GM12878 (cell line): ENCODE data around the gene C11orf98. TPM values are rescaled to one million over a fixed set of nuclear protein-coding genes. Genes with fewer than 3 reads are reported as not detected.

ENCODE experiments used
- BRCA1 ChIP-seq: IDR thresholded peaks from 2 replicates; pipeline ENCODE4 v1.6.1; 2011; ENCODE audit warnings: low read depth, low read length, improper control_type of control experiment
- EP300 ChIP-seq, 2 experiments: fragments of 150-350 bp in 1 of 2; IDR thresholded peaks; 2 replicates each; pipeline ENCODE4 v1.6.1; 2011 to 2012; ENCODE audit warnings: low read depth in 2 of 2, low read length in 2 of 2, borderline replicate concordance in 1 of 2, improper control_type of control experiment in 1 of 2, inconsistent platforms in 1 of 2; ENCODE audit not compliant: control insufficient read depth in 1 of 2
- IKZF2 ChIP-seq, 2 experiments: fragments of 450-650 bp; IDR thresholded peaks; 2 replicates each; pipeline ENCODE4 v1.6.1; 2017; ENCODE audit warnings: mild to moderate bottlenecking in 2 of 2, moderate library complexity in 2 of 2
- MEF2A ChIP-seq: IDR thresholded peaks from 2 replicates; pipeline ENCODE4 v1.6.1; 2011; ENCODE audit warnings: low read depth, mild to moderate bottlenecking, low read length, moderate library complexity; ENCODE audit not compliant: insufficient read depth
- RAD21 ChIP-seq: IDR thresholded peaks from 2 replicates; pipeline ENCODE4 v1.6.1; 2011; ENCODE audit warnings: mild to moderate bottlenecking, low read depth, low read length, moderate library complexity; ENCODE audit not compliant: insufficient read depth
- TAF1 ChIP-seq: IDR thresholded peaks from 2 replicates; pipeline ENCODE4 v1.6.1; 2011; ENCODE audit warnings: mild to moderate bottlenecking, low read depth, low read length, borderline replicate concordance
- WRNIP1 ChIP-seq: IDR thresholded peaks from 2 replicates; pipeline ENCODE4 v1.6.1; 2011; ENCODE audit warnings: low read depth, low read length, improper control_type of control experiment, borderline replicate concordance
- YY1 ChIP-seq: IDR thresholded peaks from 2 replicates; pipeline ENCODE4 v1.6.1; 2011; ENCODE audit warnings: low read depth, mild to moderate bottlenecking, low read length
- ZBTB40 ChIP-seq: fragments of 450-650 bp; IDR thresholded peaks from 2 replicates; pipeline ENCODE4 v1.6.1; 2016; ENCODE audit warnings: mild to moderate bottlenecking, moderate library complexity, borderline replicate concordance
- ZNF274 ChIP-seq: IDR thresholded peaks from one replicate; pipeline ENCODE4 v1.8.0; 2011; ENCODE audit not compliant: insufficient read length, insufficient read depth
- polyA plus RNA-seq, 11 experiments: library from polyadenylated mRNA; depleted of rRNA in 4 of 11; unstranded in 6 of 11; stranded (reverse) in 5 of 11; fragments of >200 nt; fragmentation: Nextera tagmentation in 4 of 11; fragmentation: Illumina TruSeq in 1 of 11; extraction: Ambion mirVana in 4 of 11; extraction: Trizol in 1 of 11; gene quantifications; 1 replicate in 1 of 11; 2 replicates in 10 of 11; pipeline versions ENCODE4 v1.2.1 to v1.2.3, GENCODE V29; 2011 to 2016; ENCODE audit warnings: inconsistent platforms in 2 of 11, missing spikeins in 2 of 11, low read depth in 1 of 11
- total RNA-seq, 4 experiments: library from RNA; depleted of rRNA in 3 of 4; stranded (reverse); fragments of >200 nt in 3 of 4; fragmentation: Illumina TruSeq in 1 of 4; extraction: Trizol in 1 of 4; gene quantifications; 2 replicates each; pipeline versions ENCODE4 v1.2.1 to v1.2.3, GENCODE V29; 2013 to 2021
- TF ChIP-seq, protein P1 (sequence below): fragments of 150-350 bp; IDR thresholded peaks from 2 replicates; pipeline ENCODE4 v1.6.1; 2016; ENCODE audit warnings: low read depth, low read length
- TF ChIP-seq, protein P2 (sequence below): fragments of 450-650 bp; formaldehyde crosslinking; IDR thresholded peaks from 2 replicates; pipeline ENCODE4 v1.4.0; 2020; ENCODE audit warnings: mild to moderate bottlenecking, moderate library complexity
- TF ChIP-seq, protein P3 (sequence below): fragments of 450-650 bp; IDR thresholded peaks from 2 replicates; pipeline ENCODE4 v1.6.1; 2018; ENCODE audit warnings: mild to moderate bottlenecking, low read depth, moderate library complexity; ENCODE audit not compliant: partially characterized antibody

Gene C11orf98
- total and polyA plus RNA-seq, 10 of the 15 experiments (the other 5 are each of a cell fraction or from before 2014, with no cell fraction given), result 62.5 to 270 (median 162) TPM

GRCh38 chr11:62645946-62646824 is 18.8 kb downstream of the C11orf98 start, which contains the start of gene GANAB (continued):
- TF ChIP-seq ZBTB40 (peak; percentile 68; the same call in 1 of the 2 replicates), BRCA1 (no peak), WRNIP1 (no peak), RAD21 (no peak), TAF1 (peak; percentile 94), IKZF2 (IDR thresholded peaks at IDR 0.05) (no peak; a peak in 1 of 4 replicates), MEF2A (no peak), YY1 (peak; percentile 99), ZNF274 (no peak), EP300 (IDR thresholded peaks at IDR 0.05; ENCODE audit: borderline replicate concordance in 1 of 2, control insufficient read depth in 1 of 2, low read depth in 2 of 2, low read length in 2 of 2) (no peak)
- TF ChIP-seq, protein P1, sequence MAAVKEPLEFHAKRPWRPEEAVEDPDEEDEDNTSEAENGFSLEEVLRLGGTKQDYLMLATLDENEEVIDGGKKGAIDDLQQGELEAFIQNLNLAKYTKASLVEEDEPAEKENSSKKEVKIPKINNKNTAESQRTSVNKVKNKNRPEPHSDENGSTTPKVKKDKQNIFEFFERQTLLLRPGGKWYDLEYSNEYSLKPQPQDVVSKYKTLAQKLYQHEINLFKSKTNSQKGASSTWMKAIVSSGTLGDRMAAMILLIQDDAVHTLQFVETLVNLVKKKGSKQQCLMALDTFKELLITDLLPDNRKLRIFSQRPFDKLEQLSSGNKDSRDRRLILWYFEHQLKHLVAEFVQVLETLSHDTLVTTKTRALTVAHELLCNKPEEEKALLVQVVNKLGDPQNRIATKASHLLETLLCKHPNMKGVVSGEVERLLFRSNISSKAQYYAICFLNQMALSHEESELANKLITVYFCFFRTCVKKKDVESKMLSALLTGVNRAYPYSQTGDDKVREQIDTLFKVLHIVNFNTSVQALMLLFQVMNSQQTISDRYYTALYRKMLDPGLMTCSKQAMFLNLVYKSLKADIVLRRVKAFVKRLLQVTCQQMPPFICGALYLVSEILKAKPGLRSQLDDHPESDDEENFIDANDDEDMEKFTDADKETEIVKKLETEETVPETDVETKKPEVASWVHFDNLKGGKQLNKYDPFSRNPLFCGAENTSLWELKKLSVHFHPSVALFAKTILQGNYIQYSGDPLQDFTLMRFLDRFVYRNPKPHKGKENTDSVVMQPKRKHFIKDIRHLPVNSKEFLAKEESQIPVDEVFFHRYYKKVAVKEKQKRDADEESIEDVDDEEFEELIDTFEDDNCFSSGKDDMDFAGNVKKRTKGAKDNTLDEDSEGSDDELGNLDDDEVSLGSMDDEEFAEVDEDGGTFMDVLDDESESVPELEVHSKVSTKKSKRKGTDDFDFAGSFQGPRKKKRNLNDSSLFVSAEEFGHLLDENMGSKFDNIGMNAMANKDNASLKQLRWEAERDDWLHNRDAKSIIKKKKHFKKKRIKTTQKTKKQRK, result no peak; the same call in 1 of the 2 replicates
- TF ChIP-seq, protein P2, sequence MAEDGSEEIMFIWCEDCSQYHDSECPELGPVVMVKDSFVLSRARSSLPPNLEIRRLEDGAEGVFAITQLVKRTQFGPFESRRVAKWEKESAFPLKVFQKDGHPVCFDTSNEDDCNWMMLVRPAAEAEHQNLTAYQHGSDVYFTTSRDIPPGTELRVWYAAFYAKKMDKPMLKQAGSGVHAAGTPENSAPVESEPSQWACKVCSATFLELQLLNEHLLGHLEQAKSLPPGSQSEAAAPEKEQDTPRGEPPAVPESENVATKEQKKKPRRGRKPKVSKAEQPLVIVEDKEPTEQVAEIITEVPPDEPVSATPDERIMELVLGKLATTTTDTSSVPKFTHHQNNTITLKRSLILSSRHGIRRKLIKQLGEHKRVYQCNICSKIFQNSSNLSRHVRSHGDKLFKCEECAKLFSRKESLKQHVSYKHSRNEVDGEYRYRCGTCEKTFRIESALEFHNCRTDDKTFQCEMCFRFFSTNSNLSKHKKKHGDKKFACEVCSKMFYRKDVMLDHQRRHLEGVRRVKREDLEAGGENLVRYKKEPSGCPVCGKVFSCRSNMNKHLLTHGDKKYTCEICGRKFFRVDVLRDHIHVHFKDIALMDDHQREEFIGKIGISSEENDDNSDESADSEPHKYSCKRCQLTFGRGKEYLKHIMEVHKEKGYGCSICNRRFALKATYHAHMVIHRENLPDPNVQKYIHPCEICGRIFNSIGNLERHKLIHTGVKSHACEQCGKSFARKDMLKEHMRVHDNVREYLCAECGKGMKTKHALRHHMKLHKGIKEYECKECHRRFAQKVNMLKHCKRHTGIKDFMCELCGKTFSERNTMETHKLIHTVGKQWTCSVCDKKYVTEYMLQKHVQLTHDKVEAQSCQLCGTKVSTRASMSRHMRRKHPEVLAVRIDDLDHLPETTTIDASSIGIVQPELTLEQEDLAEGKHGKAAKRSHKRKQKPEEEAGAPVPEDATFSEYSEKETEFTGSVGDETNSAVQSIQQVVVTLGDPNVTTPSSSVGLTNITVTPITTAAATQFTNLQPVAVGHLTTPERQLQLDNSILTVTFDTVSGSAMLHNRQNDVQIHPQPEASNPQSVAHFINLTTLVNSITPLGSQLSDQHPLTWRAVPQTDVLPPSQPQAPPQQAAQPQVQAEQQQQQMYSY (CRISPR knock-in tag), result no peak
- TF ChIP-seq, protein P3, sequence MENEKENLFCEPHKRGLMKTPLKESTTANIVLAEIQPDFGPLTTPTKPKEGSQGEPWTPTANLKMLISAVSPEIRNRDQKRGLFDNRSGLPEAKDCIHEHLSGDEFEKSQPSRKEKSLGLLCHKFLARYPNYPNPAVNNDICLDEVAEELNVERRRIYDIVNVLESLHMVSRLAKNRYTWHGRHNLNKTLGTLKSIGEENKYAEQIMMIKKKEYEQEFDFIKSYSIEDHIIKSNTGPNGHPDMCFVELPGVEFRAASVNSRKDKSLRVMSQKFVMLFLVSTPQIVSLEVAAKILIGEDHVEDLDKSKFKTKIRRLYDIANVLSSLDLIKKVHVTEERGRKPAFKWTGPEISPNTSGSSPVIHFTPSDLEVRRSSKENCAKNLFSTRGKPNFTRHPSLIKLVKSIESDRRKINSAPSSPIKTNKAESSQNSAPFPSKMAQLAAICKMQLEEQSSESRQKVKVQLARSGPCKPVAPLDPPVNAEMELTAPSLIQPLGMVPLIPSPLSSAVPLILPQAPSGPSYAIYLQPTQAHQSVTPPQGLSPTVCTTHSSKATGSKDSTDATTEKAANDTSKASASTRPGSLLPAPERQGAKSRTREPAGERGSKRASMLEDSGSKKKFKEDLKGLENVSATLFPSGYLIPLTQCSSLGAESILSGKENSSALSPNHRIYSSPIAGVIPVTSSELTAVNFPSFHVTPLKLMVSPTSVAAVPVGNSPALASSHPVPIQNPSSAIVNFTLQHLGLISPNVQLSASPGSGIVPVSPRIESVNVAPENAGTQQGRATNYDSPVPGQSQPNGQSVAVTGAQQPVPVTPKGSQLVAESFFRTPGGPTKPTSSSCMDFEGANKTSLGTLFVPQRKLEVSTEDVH, result no peak
